ENCODE results near the gene ERICH4.
"Not testable (repeated sequence)": the region's sequence is repeated elsewhere in the genome, so short reads cannot be mapped to it uniquely, and the experiment has no call there.

The ERICH4 gene

DNA sequence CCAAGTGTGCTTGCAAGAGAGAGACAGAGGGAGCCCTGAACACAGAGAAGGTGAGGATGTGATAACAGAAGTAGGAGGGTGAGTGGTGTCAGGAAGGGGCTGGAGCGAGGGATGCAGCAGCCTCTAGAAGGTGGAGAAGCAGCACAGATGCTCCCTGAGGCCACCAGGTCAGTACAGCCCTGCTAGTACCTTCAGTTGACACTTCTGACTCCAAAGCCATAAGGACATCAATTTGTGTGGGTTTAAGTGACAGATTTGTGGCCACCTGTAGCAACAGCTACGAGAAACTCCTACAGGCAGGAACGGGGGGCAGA lies 6.9 kb downstream of the ERICH4 start:
- Histone ChIP-seq H3K27me3 (ENCODE audit: insufficient read depth, low read length) (no peaks in the 10 kb centered on the region), H3K4me3 (ENCODE audit: low read length) (no peak overlapping the region), H2AFZ (ENCODE audit: low read depth, low read length) (no peak overlapping the region)

DNA sequence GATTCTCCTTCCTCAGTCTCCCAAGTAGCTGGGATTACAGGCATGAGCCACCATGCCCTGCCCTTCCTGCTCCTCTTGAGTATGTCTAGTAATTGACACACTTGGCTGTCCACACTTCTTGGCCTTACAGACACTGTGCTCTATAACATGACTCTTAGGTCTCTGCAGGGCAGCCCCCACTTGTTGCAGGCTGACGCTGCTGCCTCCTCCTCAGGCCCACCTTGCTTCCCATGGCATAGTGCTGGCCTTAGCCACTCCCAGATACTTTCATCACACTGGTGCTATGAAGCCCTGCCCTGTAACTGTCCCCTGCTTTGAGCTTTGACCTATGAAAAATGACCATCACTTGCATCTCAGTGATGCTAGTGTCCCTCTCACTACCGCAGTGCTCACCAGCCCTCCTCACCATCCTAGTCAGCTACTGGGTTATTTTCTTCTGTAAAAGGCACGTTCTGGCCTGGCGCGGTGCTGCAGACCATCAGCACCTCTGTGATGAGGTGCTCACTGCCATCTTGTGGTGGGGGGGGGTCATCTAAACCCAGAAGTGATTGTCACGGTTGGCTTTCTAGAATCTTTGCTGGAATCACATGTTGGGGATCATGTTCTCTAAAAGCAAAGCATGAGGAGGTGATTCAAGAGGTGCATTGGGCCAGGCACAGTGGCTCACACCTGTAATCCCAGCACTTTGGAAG lies 9.8 kb downstream of the ERICH4 start:
- no peak overlapping the region for H3K4me3 ChIP-seq (ENCODE audit: low read length)
- no peak overlapping the region for H2AFZ ChIP-seq (ENCODE audit: low read depth, low read length)
- H3K27me3 ChIP-seq (ENCODE audit: insufficient read depth, low read length), result peaks cover 4% of the 10 kb centered on the region
- H3K9me3 ChIP-seq (ENCODE audit: low read length), result no peaks in the 10 kb centered on the region
- H3K4me1 ChIP-seq (ENCODE audit: insufficient read depth, low read length), result no peaks in the 10 kb centered on the region
- no peaks in the 10 kb centered on the region for H3K36me3 ChIP-seq (ENCODE audit: insufficient read depth, low read length)

More for the DNA sequence above, 6.9 kb downstream of the ERICH4 start:
- no peaks in the 10 kb centered on the region for H3K4me1 ChIP-seq (ENCODE audit: insufficient read depth, low read length)
- H3K9me3 ChIP-seq (ENCODE audit: low read length), result no peaks in the 10 kb centered on the region
- no peaks in the 10 kb centered on the region for H3K36me3 ChIP-seq (ENCODE audit: insufficient read depth, low read length)

DNA sequence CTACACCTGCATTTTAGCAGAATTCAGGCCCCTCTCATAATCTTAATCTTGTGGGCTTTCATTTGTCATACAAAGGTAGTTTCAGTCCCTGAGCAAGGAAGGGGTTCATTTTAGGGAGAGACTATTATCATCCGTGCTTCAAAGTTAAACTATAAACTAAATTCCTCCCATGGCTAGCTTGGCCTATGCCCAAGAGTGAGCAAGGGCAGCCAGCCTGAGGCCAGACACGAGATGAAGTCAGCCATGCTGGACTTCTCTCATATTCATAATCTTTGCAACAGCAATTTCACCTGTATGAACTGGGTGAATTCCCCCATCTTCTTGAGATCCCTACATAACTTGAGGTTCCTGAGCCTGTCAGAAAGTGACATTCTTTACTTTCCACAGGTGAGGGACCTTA lies 13.0 kb downstream of the ERICH4 start:
- Histone ChIP-seq H3K36me3 (ENCODE audit: insufficient read depth, low read length) (no peaks in the 10 kb centered on the region), H3K27me3 (ENCODE audit: insufficient read depth, low read length) (peaks cover 7% of the 10 kb centered on the region), H3K4me1 (ENCODE audit: insufficient read depth, low read length) (no peaks in the 10 kb centered on the region), H3K4me3 (ENCODE audit: low read length) (no peak overlapping the region), H2AFZ (ENCODE audit: low read depth, low read length) (no peak overlapping the region), H3K9me3 (ENCODE audit: low read length) (no peaks in the 10 kb centered on the region)

DNA sequence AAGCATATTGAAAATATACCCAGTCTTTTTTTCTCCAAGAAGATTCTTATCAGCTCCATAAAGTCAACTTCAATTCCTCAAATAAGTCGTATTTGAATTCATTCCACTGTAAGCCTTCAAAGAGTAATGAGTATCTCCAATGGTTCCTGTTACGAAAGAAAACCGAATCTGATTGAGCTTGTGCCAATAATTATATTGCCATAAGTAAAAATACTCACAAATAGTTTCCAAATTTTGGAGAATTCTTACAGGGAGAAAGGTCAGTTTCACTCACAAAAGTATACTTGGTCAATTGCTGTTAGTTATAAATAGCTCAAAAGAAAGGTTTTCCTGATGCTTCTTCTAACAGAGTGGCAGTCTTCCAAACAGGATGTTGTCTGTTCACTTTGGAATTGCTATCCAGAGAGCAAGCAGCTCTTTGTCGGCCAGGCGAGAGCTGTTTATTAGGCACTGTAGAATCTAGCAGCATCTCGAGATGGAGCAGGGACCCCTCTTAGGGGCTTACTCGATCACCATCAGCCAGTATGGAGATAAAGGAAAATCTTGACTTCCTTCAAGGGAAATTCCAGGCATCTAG lies 13.5 kb downstream of the ERICH4 start:
- Histone ChIP-seq H3K27me3 (ENCODE audit: insufficient read depth, low read length) (peaks cover 7% of the 10 kb centered on the region), H3K4me3 (ENCODE audit: low read length) (no peak overlapping the region), H2AFZ (ENCODE audit: low read depth, low read length) (no peak overlapping the region), H3K4me1 (ENCODE audit: insufficient read depth, low read length) (no peaks in the 10 kb centered on the region), H3K36me3 (ENCODE audit: insufficient read depth, low read length) (no peaks in the 10 kb centered on the region), H3K9me3 (ENCODE audit: low read length) (no peaks in the 10 kb centered on the region)

DNA sequence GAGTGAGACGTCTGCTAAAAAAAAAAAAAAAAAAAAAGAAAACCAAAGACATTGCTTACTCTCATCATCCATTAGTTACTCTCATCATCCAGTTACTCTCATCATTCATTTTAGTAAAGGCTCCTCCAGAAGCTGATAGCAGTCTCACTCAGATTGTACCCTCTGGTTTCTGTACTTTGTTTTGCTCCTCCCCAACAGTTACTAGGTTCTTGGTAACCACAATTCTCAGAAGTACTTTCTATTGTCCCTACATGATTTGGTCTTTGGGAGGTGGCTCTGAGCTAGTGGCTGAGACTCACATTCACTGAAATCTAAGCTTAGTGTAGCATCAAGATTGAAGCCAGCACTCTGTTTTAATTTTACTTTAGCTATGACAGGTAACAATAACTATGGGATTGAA lies 14.3 kb downstream of the ERICH4 start:
- H3K36me3 ChIP-seq (ENCODE audit: insufficient read depth, low read length), result no peaks in the 10 kb centered on the region
- H3K4me3 ChIP-seq (ENCODE audit: low read length), result no peak overlapping the region
- peaks cover 7% of the 10 kb centered on the region for H3K27me3 ChIP-seq (ENCODE audit: insufficient read depth, low read length)
- H2AFZ ChIP-seq (ENCODE audit: low read depth, low read length), result no peak overlapping the region
- H3K9me3 ChIP-seq (ENCODE audit: low read length), result no peaks in the 10 kb centered on the region
- H3K4me1 ChIP-seq (ENCODE audit: insufficient read depth, low read length), result no peaks in the 10 kb centered on the region

DNA sequence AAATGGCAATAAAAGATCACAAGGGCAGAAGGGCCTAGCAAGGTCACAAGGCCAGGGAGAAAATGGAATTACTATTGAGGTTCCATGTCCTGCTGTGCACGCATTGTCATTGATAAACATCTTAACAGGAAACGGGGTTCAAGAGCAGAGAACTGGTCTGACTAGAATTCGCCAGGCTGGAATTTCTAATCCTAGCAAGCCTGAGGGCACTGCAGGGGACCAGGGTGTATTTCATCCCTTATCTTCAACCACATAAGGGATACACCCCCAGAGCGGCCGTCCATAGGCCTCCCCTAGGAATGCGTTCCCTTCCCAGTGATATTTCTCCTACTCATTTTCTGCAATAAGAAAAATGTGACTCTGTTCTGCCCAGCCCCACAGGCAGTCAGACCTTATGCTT lies 19.5 kb downstream of the ERICH4 start:
- Histone ChIP-seq H3K4me3 (ENCODE audit: low read length) (no peak overlapping the region), H3K36me3 (ENCODE audit: insufficient read depth, low read length) (no peaks in the 10 kb centered on the region), H3K4me1 (ENCODE audit: insufficient read depth, low read length) (no peaks in the 10 kb centered on the region), H2AFZ (ENCODE audit: low read depth, low read length) (no peak overlapping the region), H3K9me3 (ENCODE audit: low read length) (no peaks in the 10 kb centered on the region), H3K27me3 (ENCODE audit: insufficient read depth, low read length) (peaks cover 10% of the 10 kb centered on the region)

DNA sequence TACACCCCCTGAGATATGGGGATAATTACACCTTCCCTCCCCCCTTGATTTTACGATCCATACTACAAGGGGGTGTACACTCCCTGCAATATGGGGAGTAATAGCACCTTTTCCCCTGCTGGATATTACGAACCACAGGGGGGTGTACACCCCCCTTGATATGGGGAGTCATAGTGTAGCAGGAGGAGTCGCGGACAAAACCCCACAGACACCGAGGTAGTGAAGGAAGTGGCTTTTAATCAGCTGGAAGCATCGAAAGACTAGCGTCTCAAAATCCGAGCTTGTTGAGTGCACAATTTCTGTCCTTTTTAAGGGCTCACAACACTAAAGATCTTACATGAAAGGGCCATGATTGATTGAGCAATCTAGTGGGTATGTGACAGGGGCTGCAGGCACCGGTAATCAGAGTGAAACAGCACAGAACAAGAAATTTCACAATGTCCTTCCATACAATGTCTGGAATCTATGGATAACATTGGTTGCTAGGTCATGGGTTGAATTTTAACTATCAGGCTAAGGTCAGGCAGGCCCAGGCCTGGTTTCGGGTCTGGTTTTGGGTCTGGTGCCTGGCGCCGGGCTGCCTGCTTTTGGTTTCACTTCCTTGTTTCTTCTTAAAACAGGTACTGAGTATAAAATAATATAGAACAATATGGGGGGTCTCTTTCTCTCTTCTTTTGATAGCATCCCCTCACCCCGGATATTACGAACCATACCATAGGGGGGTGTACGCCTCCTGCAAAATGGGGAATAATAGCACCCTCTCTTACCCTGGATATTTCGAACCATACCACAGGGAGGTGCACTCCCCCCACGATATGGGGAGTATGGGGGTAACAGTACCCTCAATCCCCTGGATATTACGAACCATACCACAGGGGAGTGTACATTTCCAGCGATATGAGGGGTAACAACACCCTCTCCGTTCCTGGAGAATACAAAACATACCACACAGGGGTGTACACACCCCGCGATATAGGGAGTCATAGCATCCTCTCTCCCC lies 20.6 kb downstream of the ERICH4 start:
- not testable (repeated sequence) for H2AFZ ChIP-seq (ENCODE audit: low read depth, low read length); H3K4me1 ChIP-seq (ENCODE audit: insufficient read depth, low read length); H3K4me3 ChIP-seq (ENCODE audit: low read length); H3K9me3 ChIP-seq (ENCODE audit: low read length); H3K36me3 ChIP-seq (ENCODE audit: insufficient read depth, low read length)
- H3K27me3 ChIP-seq (ENCODE audit: insufficient read depth, low read length), result peaks cover 13% of the 10 kb centered on the region

DNA sequence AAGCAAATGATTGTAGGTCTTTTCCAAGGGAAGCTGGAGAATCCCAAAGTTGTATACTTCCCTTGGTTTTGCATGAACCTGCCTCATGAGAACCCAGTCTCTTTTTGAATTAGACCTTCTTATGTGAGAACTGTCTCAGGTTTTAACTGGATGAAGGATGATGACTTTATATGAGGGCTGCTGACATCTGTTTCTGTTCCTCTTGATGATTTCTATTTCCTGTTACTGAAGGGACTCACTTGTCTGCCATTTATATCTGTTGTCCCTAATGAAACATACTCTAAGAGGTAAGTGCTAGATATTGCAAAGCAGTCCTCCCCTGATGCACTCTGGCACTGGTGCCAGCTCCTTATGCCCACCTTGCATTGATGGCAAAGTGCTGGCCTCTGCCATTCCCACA lies 33.6 kb downstream of the ERICH4 start:
- H3K9me3 ChIP-seq (ENCODE audit: low read length), result no peaks in the 10 kb centered on the region
- no peaks in the 10 kb centered on the region for H3K36me3 ChIP-seq (ENCODE audit: insufficient read depth, low read length)
- peaks cover 28% of the 10 kb centered on the region for H3K27me3 ChIP-seq (ENCODE audit: insufficient read depth, low read length)
- H3K4me1 ChIP-seq (ENCODE audit: insufficient read depth, low read length), result no peaks in the 10 kb centered on the region
- H3K4me3 ChIP-seq (ENCODE audit: low read length), result no peak overlapping the region
- no peak overlapping the region for H2AFZ ChIP-seq (ENCODE audit: low read depth, low read length)

DNA sequence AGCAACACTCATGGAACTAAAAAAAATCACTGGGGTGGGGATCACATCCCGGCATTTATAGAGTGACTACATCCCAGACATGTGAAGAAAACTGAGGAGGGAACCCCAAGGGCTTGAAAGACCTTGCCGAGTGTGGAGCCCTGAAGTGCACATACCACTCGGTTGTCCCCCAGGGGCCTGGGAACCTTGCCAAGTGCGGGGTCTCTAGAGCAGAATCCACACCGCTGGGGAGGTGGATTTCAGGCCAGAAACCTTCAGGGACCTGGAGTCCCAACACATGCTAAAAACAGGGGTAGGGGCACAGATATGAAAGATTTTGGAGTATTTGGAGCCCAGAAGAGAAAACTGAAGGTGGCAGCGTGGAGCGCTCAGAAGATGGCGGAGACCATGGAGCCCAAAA lies 35.2 kb downstream of the ERICH4 start:
- Histone ChIP-seq H2AFZ (ENCODE audit: low read depth, low read length) (no peak overlapping the region), H3K4me1 (ENCODE audit: insufficient read depth, low read length) (no peaks in the 10 kb centered on the region), H3K4me3 (ENCODE audit: low read length) (no peak overlapping the region), H3K36me3 (ENCODE audit: insufficient read depth, low read length) (no peaks in the 10 kb centered on the region), H3K27me3 (ENCODE audit: insufficient read depth, low read length) (peaks cover 36% of the 10 kb centered on the region), H3K9me3 (ENCODE audit: low read length) (no peaks in the 10 kb centered on the region)

DNA sequence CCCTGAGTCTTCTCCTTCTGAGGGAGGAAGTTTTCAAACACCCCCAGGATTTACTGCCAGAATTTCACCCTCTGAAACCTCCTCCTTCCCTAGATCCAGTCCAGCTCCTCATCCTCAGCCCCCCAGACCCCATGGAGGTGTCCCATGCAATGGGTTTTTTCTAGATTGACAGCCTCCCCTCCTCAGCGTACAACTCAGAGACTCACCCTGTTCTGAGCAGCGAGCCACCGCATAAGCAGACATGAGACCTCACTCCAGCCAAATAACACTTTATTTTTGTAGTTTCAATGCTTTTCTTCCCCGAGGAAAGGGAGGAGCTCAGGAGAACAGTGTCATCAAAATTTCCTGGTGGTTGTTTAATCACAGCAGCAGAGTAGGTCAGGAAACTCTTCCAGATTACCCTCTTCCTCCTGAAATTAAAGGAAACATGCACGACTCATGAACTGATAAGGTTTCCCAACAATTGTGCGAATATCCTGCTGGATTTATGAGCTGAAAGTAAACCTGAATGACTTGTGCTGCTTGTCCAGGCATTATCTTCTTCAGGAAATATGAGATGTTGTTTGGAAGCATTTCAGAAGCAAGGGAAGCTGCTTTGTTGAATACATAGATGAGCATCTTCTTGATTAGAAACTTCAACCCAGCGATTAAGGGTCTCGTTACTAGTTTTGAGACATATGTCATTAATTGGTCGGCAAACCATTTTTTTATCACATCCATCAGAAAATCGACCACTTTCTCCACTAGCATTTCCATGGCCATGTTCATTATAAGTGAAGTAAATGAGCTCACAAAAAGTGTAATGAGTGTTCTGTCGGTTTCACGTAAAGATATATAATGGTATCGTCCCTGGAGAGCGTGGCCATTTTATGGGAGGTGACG lies 36.2 kb downstream of the ERICH4 start:
- H3K4me1 ChIP-seq (ENCODE audit: insufficient read depth, low read length), result no peaks in the 10 kb centered on the region

DNA sequence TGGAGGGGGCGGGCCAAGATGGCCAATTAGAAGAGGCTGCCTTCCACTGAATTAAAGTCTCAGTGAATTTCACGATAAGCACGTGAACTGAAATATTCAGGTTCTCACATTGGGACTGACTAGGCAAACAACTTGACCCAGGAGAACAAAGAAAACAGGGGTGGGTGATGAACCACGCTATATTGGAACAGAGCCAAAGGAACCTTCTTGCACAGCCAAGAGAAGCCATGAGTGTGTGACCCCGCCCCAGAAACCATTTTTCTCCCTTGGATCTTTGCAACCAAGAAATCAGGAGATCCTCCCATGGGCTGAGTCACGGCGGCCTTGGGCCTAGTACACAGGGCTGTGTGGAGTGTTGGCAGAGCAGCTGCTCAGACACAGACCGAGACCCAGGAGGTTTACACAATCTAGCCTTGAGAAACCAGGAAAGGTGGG lies 36.8 kb downstream of the ERICH4 start:
- peaks cover 27% of the 10 kb centered on the region for H3K27me3 ChIP-seq (ENCODE audit: insufficient read depth, low read length)
- no peaks in the 10 kb centered on the region for H3K9me3 ChIP-seq (ENCODE audit: low read length)
- H3K4me3 ChIP-seq (ENCODE audit: low read length), result no peak overlapping the region
- no peak overlapping the region for H2AFZ ChIP-seq (ENCODE audit: low read depth, low read length)
- no peaks in the 10 kb centered on the region for H3K4me1 ChIP-seq (ENCODE audit: insufficient read depth, low read length)
- H3K36me3 ChIP-seq (ENCODE audit: insufficient read depth, low read length), result no peaks in the 10 kb centered on the region

More for the DNA sequence above, 36.2 kb downstream of the ERICH4 start:
- Histone ChIP-seq H3K4me3 (ENCODE audit: low read length) (no peak overlapping the region), H3K27me3 (ENCODE audit: insufficient read depth, low read length) (peaks cover 28% of the 10 kb centered on the region), H3K36me3 (ENCODE audit: insufficient read depth, low read length) (no peaks in the 10 kb centered on the region), H3K9me3 (ENCODE audit: low read length) (no peaks in the 10 kb centered on the region), H2AFZ (ENCODE audit: low read depth, low read length) (no peak overlapping the region)

DNA sequence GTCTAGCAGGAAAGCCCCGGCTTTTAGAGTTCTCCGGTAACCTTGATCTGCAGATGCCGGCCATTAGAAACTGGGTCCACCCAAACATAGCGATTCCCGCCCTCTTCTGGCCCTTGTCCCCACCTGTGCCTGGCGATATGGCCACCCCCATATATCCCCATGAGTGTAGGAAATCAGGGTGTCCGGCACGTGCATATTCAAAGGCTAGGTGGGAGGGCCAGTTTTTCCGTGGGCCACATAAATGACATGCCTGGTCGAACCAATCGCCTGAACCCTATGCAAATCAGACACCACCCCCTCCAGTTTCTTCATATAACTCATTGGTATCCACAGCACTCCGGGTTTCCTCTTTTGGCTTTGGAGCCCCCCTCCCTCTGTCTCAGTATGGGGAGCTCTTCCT lies 37.4 kb downstream of the ERICH4 start:
- no peak overlapping the region for H3K4me3 ChIP-seq (ENCODE audit: low read length)
- no peak overlapping the region for H2AFZ ChIP-seq (ENCODE audit: low read depth, low read length)
- peaks cover 26% of the 10 kb centered on the region for H3K27me3 ChIP-seq (ENCODE audit: insufficient read depth, low read length)
- H3K4me1 ChIP-seq (ENCODE audit: insufficient read depth, low read length), result no peaks in the 10 kb centered on the region
- H3K9me3 ChIP-seq (ENCODE audit: low read length), result no peaks in the 10 kb centered on the region
- no peaks in the 10 kb centered on the region for H3K36me3 ChIP-seq (ENCODE audit: insufficient read depth, low read length)

All from neuron (in vitro differentiated cells).